ENCODE data around the gene AKAP1.

AKAP1 gene

DNA sequence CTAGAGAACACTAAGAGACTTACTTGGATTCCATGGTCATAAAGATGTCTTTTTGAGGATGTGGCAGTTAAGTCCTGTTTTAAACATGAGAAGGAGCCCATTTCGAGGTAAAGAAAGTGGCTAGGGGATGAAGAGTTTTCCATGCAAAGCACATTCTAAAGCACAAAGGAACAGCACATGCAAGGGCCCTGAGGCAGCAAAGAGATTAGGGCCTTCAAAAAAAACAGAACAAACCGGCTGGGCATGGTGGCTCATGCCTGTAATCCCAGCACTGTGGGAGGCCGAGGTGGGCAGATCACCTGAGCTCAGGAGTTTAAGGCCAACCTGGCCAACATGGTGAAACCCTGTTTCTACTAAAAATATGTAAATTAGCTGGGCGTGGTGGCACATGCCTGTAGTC is 79.8 kb downstream of the AKAP1 start:
- no peak for DNase-seq (ENCODE audit: low read depth)

DNA sequence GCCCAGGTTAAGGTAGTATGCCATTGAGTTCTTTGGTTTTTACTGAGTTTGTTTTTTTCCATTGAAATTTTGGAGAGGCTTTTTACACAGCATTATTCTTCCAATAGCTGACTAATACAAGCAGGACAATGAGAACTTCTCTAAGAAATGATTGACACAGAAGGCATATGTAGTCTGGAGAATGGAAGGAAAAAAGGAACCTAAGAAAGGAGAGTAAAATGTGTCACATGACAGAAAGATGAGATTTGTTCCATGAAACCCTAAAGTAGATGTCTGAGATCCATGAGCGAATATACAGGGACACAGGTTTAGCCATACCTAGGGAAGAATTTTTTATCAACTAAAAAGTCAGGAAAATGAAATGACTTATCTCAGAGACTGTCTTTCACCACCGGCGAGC is 80.7 kb downstream of the AKAP1 start:
- no peak for DNase-seq (ENCODE audit: low read depth)

DNA sequence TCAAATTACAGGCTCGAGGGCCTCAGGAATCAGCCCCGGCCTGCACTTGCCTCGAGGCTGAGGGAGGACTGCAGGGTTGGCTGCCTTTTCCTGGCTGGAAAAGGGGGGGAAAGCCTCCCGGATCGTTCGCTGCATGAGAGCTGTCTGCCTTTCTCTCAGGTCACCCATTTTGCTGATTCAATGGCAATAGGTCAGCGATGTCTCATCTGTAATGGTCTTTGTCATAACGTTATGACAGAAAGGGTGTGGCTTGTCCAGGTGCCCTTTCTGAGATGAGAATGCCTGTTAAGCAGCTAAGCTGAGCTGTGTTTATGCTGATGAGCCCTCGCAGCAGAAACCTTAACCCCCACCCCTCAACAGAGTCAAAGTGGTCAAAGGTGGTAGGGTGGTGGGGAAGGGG is 81.8 kb downstream of the AKAP1 start:
- DNase-seq (ENCODE audit: low read depth): no peak

DNA sequence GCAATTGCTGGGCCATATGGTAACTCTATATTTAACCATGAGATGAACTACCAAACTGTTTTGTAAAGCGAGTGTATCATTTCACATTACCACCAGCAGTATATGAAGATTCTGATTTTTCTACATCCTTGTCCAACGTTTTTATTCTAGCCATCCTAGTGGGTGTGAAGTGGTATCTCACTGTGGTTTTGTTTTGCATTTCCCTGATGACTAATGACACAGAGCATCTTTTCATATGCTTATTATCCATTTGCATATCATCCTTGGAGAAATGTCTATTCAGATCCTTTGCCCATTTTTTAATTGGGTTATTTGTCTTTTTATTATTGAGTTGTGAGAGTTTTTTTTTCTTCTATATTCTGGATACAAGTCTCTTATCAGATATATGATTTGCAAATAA is 83.6 kb downstream of the AKAP1 start:
- no peak for DNase-seq (ENCODE audit: low read depth)

DNA sequence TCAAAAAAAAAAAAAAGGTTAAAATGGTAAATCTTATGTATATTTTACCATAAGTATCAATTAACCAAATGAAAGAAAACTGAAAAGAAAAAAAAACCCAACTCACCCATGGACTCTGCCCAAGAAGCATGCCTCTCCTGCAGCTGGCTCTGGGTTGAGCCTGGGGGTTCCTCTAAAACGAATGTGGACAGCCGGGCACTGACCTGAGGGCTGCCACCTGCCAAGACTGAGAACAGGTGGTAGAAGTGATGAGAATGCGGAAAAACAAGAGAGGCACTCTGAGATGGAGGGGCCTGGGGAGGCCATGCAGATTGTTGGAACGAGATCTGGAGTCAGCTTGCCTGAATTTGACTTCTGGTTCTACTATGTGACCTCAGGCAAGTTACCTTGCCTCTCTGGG is 85.8 kb downstream of the AKAP1 start:
- no peak for DNase-seq (ENCODE audit: low read depth)

Data from EH (cell line).